ENCODE measurements around the gene AGPS. TPM values are rescaled to one million over a fixed set of nuclear protein-coding genes. Genes with fewer than 3 reads are reported as not detected.

Gene AGPS
- total RNA-seq, 2 experiments from 2014 or later = 2.1 to 9.6 TPM

DNA sequence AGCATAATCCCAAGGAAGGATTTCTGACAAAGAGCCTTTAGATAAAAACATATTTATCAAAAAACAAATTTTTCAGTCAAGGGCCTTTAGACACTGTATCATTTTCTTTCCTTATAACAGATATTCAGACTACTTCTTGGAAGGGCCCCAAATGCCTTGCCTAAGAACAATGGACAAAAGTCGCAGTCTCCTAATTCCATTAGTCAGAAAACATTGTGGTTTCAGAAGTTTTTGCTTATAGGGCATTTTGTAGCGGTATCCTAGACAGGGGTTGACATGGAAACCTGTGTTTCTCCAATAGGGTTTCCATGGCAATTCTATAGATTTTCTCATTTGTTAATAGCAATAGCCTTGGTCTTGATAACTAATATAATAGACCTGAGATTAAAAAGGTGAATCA, 36.7 kb upstream of the AGPS start:
- TF ChIP-seq, protein P1, sequence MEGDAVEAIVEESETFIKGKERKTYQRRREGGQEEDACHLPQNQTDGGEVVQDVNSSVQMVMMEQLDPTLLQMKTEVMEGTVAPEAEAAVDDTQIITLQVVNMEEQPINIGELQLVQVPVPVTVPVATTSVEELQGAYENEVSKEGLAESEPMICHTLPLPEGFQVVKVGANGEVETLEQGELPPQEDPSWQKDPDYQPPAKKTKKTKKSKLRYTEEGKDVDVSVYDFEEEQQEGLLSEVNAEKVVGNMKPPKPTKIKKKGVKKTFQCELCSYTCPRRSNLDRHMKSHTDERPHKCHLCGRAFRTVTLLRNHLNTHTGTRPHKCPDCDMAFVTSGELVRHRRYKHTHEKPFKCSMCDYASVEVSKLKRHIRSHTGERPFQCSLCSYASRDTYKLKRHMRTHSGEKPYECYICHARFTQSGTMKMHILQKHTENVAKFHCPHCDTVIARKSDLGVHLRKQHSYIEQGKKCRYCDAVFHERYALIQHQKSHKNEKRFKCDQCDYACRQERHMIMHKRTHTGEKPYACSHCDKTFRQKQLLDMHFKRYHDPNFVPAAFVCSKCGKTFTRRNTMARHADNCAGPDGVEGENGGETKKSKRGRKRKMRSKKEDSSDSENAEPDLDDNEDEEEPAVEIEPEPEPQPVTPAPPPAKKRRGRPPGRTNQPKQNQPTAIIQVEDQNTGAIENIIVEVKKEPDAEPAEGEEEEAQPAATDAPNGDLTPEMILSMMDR (conservative IDR thresholded peaks at IDR 0.05; ENCODE audit: low read length) = no peak
- no peak for TF ChIP-seq EZH2phosphoT487 (IDR thresholded peaks at IDR 0.05; ENCODE audit: borderline replicate concordance, low read depth, low read length)
- no TSS peak for BruUV-seq (replicated peaks)
- Histone ChIP-seq H3K4me2 (ENCODE audit: low read length) (no peak overlapping the region), H3K36me3 (ENCODE audit: insufficient read depth, low read length) (no peaks in the 10 kb centered on the region), H3K79me2 (ENCODE audit: insufficient read depth, low read depth, low read length) (no peaks in the 10 kb centered on the region), H3K4me1 (ENCODE audit: insufficient read depth, low read length, poor library complexity, severe bottlenecking) (no peaks in the 10 kb centered on the region), H4K20me1 (ENCODE audit: insufficient read depth, low read length) (no peaks in the 10 kb centered on the region), H3K9me2 (ENCODE audit: insufficient read depth, low read length) (no peaks in the 10 kb centered on the region), H3K4me3 (ENCODE audit: low read depth, low read length, poor library complexity, severe bottlenecking) (no peak overlapping the region), H3K9me3 (ENCODE audit: low read length) (no peaks in the 10 kb centered on the region), H2AFZ (ENCODE audit: low read length) (no peak overlapping the region), H3K27ac (ENCODE audit: low read depth, low read length, poor library complexity, severe bottlenecking) (no peak overlapping the region)
- ChIA-PET CTCF (ENCODE audit: unreplicated experiment) (no interaction called here), POLR2A (interaction anchor here (0.9 kb wide), 1 partner anchor 71 kb away, joined by 3 read pairs; no protein-coding TSS in a partner anchor)
- intact Hi-C loops (cut with micrococcal nuclease; ENCODE audit: unreplicated experiment) = no loop called here
- DNase-seq (ENCODE audit: low spot score) = no peak

DNA sequence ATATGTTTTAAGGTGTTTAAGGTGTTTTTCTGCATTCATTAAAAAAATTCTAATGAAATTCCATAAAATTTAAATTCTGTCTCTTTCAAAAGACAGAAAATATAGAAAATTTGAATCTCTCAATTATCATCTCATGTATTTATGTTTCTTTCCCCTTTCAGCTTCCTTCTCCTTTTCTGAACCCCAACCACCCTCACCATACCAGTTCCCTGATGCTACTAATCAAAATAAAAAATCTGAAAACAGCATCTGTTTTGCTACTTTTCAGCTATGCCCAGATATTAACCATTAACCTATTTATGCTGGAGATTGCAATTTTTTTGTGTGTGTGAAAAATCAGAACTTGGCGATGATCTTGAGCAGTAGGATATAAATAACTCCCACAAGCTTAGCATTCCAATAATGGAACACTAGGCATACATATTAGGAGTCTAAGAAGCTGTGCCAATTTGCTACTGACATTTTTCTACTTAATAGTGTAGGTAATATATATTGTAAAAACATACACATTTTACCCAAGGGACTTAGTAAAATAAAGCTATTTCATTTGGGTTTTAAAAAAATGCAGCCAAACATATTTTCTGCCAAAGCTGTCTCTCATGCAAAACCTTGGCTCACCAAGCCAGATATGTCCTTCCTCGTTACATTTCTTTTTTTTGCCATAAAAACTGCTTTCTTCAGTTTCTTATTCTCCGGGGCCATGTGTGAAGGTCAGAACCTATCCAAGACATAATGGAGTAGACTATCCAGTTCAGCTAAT, 32.6 kb upstream of the AGPS start:
- POLR2A ChIA-PET = interaction anchor here (0.6 to 1.3 kb wide), 5 partner anchors 21 to 1155 kb away, joined by 3 to 6 read pairs (median 4); no protein-coding TSS in a partner anchor
- intact Hi-C loops (cut with micrococcal nuclease; ENCODE audit: unreplicated experiment) = no loop called here
- TF ChIP-seq, protein P1 (conservative IDR thresholded peaks at IDR 0.05; ENCODE audit: low read length) = no peak
- TF ChIP-seq EZH2phosphoT487 (IDR thresholded peaks at IDR 0.05; ENCODE audit: borderline replicate concordance, low read depth, low read length) = no peak

DNA sequence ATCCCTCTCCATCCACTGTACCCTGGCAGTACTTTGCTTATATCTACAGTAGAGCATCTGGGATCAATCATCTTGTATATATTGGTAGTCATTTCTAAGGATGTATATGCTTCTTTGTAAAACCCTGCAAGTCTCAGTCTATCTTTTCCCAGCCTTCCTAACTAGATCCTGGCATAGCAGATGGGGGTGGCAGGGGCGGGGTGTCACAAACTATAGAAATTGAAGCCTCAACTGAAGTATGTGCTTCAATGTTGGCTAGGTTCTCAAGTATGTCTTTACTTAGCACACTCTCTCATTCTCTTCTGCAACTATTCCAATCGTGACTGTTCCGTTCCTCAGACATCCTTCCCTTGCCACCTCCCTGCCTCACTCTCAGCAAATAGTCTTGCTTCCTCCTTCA, 30.1 kb upstream of the AGPS start:
- CTCF ChIA-PET (ENCODE audit: unreplicated experiment) = no interaction called here
- POLR2A ChIA-PET = no interaction called here
- no TSS peak for BruUV-seq (replicated peaks)

More for the DNA sequence above, 32.6 kb upstream of the AGPS start:
- Histone ChIP-seq H3K9me3 (ENCODE audit: low read length) (no peaks in the 10 kb centered on the region), H3K4me1 (ENCODE audit: insufficient read depth, low read length, poor library complexity, severe bottlenecking) (no peaks in the 10 kb centered on the region), H2AFZ (ENCODE audit: low read length) (no peak overlapping the region), H3K4me2 (ENCODE audit: low read length) (no peak overlapping the region), H3K36me3 (ENCODE audit: insufficient read depth, low read length) (no peaks in the 10 kb centered on the region), H4K20me1 (ENCODE audit: insufficient read depth, low read length) (no peaks in the 10 kb centered on the region), H3K27ac (ENCODE audit: low read depth, low read length, poor library complexity, severe bottlenecking) (no peak overlapping the region), H3K79me2 (ENCODE audit: insufficient read depth, low read depth, low read length) (no peaks in the 10 kb centered on the region), H3K4me3 (ENCODE audit: low read depth, low read length, poor library complexity, severe bottlenecking) (no peak overlapping the region), H3K9me2 (ENCODE audit: insufficient read depth, low read length) (no peaks in the 10 kb centered on the region)
- CTCF ChIA-PET (ENCODE audit: unreplicated experiment) = no interaction called here
- no TSS peak for BruUV-seq (replicated peaks)
- DNase-seq (ENCODE audit: low spot score) = no peak

More for the DNA sequence above, 30.1 kb upstream of the AGPS start:
- intact Hi-C loops (cut with micrococcal nuclease; ENCODE audit: unreplicated experiment) = no loop called here
- Histone ChIP-seq H2AFZ (ENCODE audit: low read length) (no peak overlapping the region), H3K36me3 (ENCODE audit: insufficient read depth, low read length) (no peaks in the 10 kb centered on the region), H3K9me3 (ENCODE audit: low read length) (no peaks in the 10 kb centered on the region), H3K4me3 (ENCODE audit: low read depth, low read length, poor library complexity, severe bottlenecking) (no peak overlapping the region), H3K9me2 (ENCODE audit: insufficient read depth, low read length) (no peaks in the 10 kb centered on the region), H4K20me1 (ENCODE audit: insufficient read depth, low read length) (no peaks in the 10 kb centered on the region), H3K4me1 (ENCODE audit: insufficient read depth, low read length, poor library complexity, severe bottlenecking) (no peaks in the 10 kb centered on the region), H3K27ac (ENCODE audit: low read depth, low read length, poor library complexity, severe bottlenecking) (no peak overlapping the region), H3K79me2 (ENCODE audit: insufficient read depth, low read depth, low read length) (no peaks in the 10 kb centered on the region), H3K4me2 (ENCODE audit: low read length) (no peak overlapping the region)
- TF ChIP-seq, protein P1 (conservative IDR thresholded peaks at IDR 0.05; ENCODE audit: low read length) = no peak
- TF ChIP-seq EZH2phosphoT487 (IDR thresholded peaks at IDR 0.05; ENCODE audit: borderline replicate concordance, low read depth, low read length) = no peak
- DNase-seq (ENCODE audit: low spot score) = no peak
